Psoas muscle (tissue), 8 donors: ENCODE results near the gene TP53BP1. TPM values are rescaled to one million over a fixed set of nuclear protein-coding genes. Genes with fewer than 3 reads are reported as not detected.
"Not testable (repeated sequence)": the region's sequence is repeated elsewhere in the genome, so short reads cannot be mapped to it uniquely, and the experiment has no call there.

Source experiments
- ATAC-seq, 4 donors: fragments of 200-7000 bp; cut with Tn5 transposase; one replicate each; pipeline ENCODE4 v1.9.1; 2020; ENCODE audit warnings: moderate library complexity in 3 of 4, mild to moderate bottlenecking in 2 of 4
- DNase-seq, 2 donors: peaks; one replicate each; pipeline ENCODE4 v3.0.0-alpha.2; 2020
- H3K27ac ChIP-seq: fragments of 200-600 bp; one replicate; pipeline ENCODE4 v1.8.0; 2022
- H3K27me3 ChIP-seq, 3 donors: fragments of 200-600 bp in 1 of 3; one replicate each; pipeline versions ENCODE4 v1.6.1 to v1.8.0; 2013 to 2022; ENCODE audit warnings: low read length in 2 of 3, mild to moderate bottlenecking in 2 of 3, moderate library complexity in 1 of 3; ENCODE audit not compliant: insufficient read depth in 3 of 3
- H3K36me3 ChIP-seq, 2 donors: fragments of 200-600 bp in 1 of 2; one replicate each; pipeline versions ENCODE4 v1.6.1 to v1.8.0; 2013 to 2022; ENCODE audit warnings: low read depth in 1 of 2, mild to moderate bottlenecking in 1 of 2, moderate library complexity in 1 of 2; ENCODE audit not compliant: insufficient read depth in 1 of 2
- H3K4me1 ChIP-seq: fragments of 200-600 bp; one replicate; pipeline ENCODE4 v1.8.0; 2022
- H3K4me3 ChIP-seq: fragments of 200-600 bp; one replicate; pipeline ENCODE4 v1.8.0; 2022; ENCODE audit warnings: mild to moderate bottlenecking
- H3K9me3 ChIP-seq: fragments of 200-600 bp; one replicate; pipeline ENCODE4 v1.8.0; 2022
- CTCF ChIP-seq: fragments of 200-600 bp; IDR thresholded peaks from one replicate; pipeline ENCODE4 v1.8.0; 2022; ENCODE audit warnings: antibody characterized with exemption
- WGBS, 3 donors: extraction: QIAGEN DNeasy Blood & Tissue Kit; methylation state at CpG; one replicate each; pipeline versions ENCODE4 v1.1.6 to v1.1.7; 2013; 5-methylcytosine and 5-hydroxymethylcytosine counted together
- intact Hi-C, 2 donors: fragments of 100-400 bp; cut with DNase I; formaldehyde crosslinking; loops; one replicate each; pipeline versions ENCODE4 v1.11.0 to v1.14.2; 2022
- long read RNA-seq, 2 donors: library from polyadenylated mRNA; unstranded; transcript quantifications; one replicate each; pipeline ENCODE4 v2.0.0, GENCODE V29; 2021
- polyA plus RNA-seq, 3 donors: library from polyadenylated mRNA; stranded (reverse); fragments of 200-250 nt; gene quantifications; one replicate each; pipeline ENCODE4 v1.2.3, GENCODE V29; 2013
- total RNA-seq, 4 donors: library from RNA; stranded (reverse); fragmentation: NEBNext Ultra II Directional in 2 of 4; extraction: Animal tissue kit (Norgen Biotek cat#: 25700) in 2 of 4; gene quantifications; one replicate each; pipeline versions ENCODE4 v1.2.1 to v1.2.4, GENCODE V29; 2021 to 2023
- donor health status: healthy with polysubstance abuse.
- donor health status: DM: no; HTN: no; CAD: no; lungs with moderate emphysema.
- donor health status: Bipolar disorder and iron deficiency.
- donor health status: healthy.
- donor health status: DM: yes; HTN: yes; CAD: no.
- donor health status: DM: no; HTN: no; CAD: no.
- donor health status: DM: no; HTN: no; CAD: no.
- donor health status: DM: yes; HTN: yes; CAD: no.

Gene TP53BP1
- total RNA-seq = 10 to 100 TPM; 11.6 to 31.3 (median 24.2) TPM
- polyA plus RNA-seq = 10 to 100 TPM in 2 of 3 donors, 1 to 10 TPM in 1; 7.4 to 13.9 (median 12.8) TPM
- long read RNA-seq, donor 1, full-length matches to known transcripts = 3 of 6 reads
- long read RNA-seq, donor 1, partial matches to known transcripts = 3 of 6 reads
- long read RNA-seq, donor 1, other reads (novel, unspliced or antisense) = 0 of 6 reads
- long read RNA-seq, donor 2, full-length matches to known transcripts = 2 of 5 reads
- long read RNA-seq, donor 2, partial matches to known transcripts = 2 of 5 reads
- long read RNA-seq, donor 2, other reads (novel, unspliced or antisense) = 1 of 5 reads

- 1% methylated on average over 53 to 54 of the region's 54 CpGs for WGBS, 3 donors
- intact Hi-C loops = no loop called here
- H3K4me1 ChIP-seq = no peaks in the 10 kb centered on the region
- no peaks in the 10 kb centered on the region for H3K9me3 ChIP-seq
- TF ChIP-seq CTCF = no peak
- peak; percentile 97 to 98 for DNase-seq
- peak within 1 kb of the TSS; percentile 81 for H3K27ac ChIP-seq
- peak; percentile 100 for ATAC-seq
- peak within 1 kb of the TSS; percentile 82 for H3K4me3 ChIP-seq
- H3K27me3 ChIP-seq = no peaks in the 10 kb centered on the region
- H3K36me3 ChIP-seq = peaks cover 0 to 41% of the 10 kb centered on the region in 2 donors
These were observed at the start of gene TP53BP1 for GRCh38 chr15:43492673-43493601. TP53BP1 (minus strand) TSS chr15:43493156; CDS start chr15:43493043, 113 bp downstream.

- Histone ChIP-seq H3K9me3 (no peaks in the 10 kb centered on the region), H3K27ac (no peak overlapping the region), H3K4me1 (no peaks in the 10 kb centered on the region), H3K27me3 (no peaks in the 10 kb centered on the region), H3K36me3 (peaks cover 0 to 17% of the 10 kb centered on the region in 2 donors), H3K4me3 (no peak overlapping the region)
- ATAC-seq (peak in 1 of 4 donors; percentile 50), DNase-seq (no peak)
- TF ChIP-seq CTCF = no peak
- intact Hi-C loops = no loop called here
These were observed 48.8 kb upstream of the TP53BP1 start for GRCh38 chr15:43541785-43542184.

- WGBS, 3 donors = 79 to 81% (median 81%) methylated on average over 2 of the region's 2 CpGs
- H3K4me3 ChIP-seq = no peak overlapping the region
- intact Hi-C loops = no loop called here
- H3K36me3 ChIP-seq = peaks cover 0 to 38% of the 10 kb centered on the region in 2 donors
- H3K9me3 ChIP-seq = no peaks in the 10 kb centered on the region
- ATAC-seq = no peak
- no peaks in the 10 kb centered on the region for H3K27me3 ChIP-seq
- DNase-seq = no peak
- no peak overlapping the region for H3K27ac ChIP-seq
- H3K4me1 ChIP-seq = no peaks in the 10 kb centered on the region
- no peak for TF ChIP-seq CTCF
These were observed 45.1 kb upstream of the TP53BP1 start for GRCh38 chr15:43538091-43538490.

GRCh38 chr15:43534897-43535296 is 41.9 kb upstream of the TP53BP1 start:
- Histone ChIP-seq H3K4me3 (no peak overlapping the region), H3K27me3 (no peaks in the 10 kb centered on the region), H3K36me3 (peaks cover 0 to 38% of the 10 kb centered on the region in 2 donors), H3K9me3 (no peaks in the 10 kb centered on the region), H3K4me1 (no peaks in the 10 kb centered on the region), H3K27ac (no peak overlapping the region)
- intact Hi-C loops = no loop called here
- ATAC-seq = no peak
- no peak for DNase-seq
- 30 to 53% (median 50%) methylated on average over 3 of the region's 3 CpGs for whole genome bisulfite sequencing, 3 donors
- no peak for TF ChIP-seq CTCF

- H3K4me1 ChIP-seq, H3K27ac ChIP-seq, H3K4me3 ChIP-seq, DNase-seq, ATAC-seq, H3K27me3 ChIP-seq, intact Hi-C loops, H3K9me3 ChIP-seq: not testable (repeated sequence)
- peaks cover 0 to 25% of the 10 kb centered on the region in 2 donors for H3K36me3 ChIP-seq
- WGBS, 3 donors = 40 to 69% (median 47%) methylated on average over 5 of the region's 5 CpGs
These were observed 39.9 kb upstream of the TP53BP1 start for GRCh38 chr15:43532826-43533225.
